ENCODE results near the gene RAI1. TPM values are rescaled to one million over a fixed set of nuclear protein-coding genes. Genes with fewer than 3 reads are reported as not detected.
A peak's percentile ranks its signal among the peaks of the same experiment; 100 is the strongest.
"Not testable (repeated sequence)": the region's sequence is repeated elsewhere in the genome, so short reads cannot be mapped to it uniquely, and the experiment has no call there.

RAI1 gene
- total RNA-seq, 2 donors from 2014 or later: 35.9 to 42.9 TPM

DNA sequence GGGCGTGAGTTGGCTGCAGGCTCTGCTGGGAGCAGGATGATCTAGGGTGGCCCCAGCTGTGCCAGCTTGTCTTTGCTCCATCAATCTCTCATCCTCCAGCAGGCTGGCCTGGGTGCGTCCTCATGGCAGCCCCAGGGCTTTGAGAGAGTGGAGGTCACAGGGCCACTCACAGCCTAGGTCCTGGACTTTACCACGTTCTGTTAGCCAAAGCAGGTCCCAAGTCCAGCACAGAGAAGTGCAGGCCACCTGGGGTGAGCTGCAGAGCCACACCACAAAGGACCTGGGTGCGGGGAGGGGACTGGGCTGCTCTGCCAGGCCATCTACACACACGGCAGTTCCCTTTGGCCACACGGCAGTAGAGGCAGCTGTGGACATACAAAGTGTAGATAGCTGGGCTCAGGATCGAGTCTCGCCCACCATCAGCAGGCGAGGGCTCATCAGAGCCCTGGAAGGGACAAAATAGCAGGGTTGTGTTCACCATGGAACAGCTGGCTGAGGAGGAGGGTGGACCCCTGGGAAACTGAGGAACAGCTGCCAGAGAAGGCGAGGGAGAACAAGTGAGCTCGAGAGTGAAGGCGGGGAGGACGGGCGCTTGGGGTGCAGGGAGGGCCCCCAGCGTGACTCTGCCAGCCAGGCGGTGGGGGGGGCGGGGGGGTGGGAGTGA, 125.5 kb downstream of the RAI1 start:
- H3K4me3 ChIP-seq (ENCODE audit: low read length): no peak overlapping the region
- H3K4me3 Mint-ChIP-seq: no peak overlapping the region
- H3K4me1 ChIP-seq (ENCODE audit: control insufficient read depth, insufficient read depth, low read length): peaks cover 6% of the 10 kb centered on the region
- no peaks in the 10 kb centered on the region for H3K9me3 Mint-ChIP-seq
- H3K27me3 Mint-ChIP-seq (ENCODE audit: insufficient read depth): peaks cover 12% of the 10 kb centered on the region
- H3K9ac ChIP-seq (ENCODE audit: extremely low read depth, low read length, poor library complexity, severe bottlenecking): no peak overlapping the region
- no peak for DNase-seq
- WGBS, 2 experiments (ENCODE audit: insufficient coverage in 1 of 2, insufficient read length in 1 of 2): 90 to 97% methylated on average over 9 to 13 of the region's 17 CpGs
- peak overlapping the region; percentile 70 for H3K27ac Mint-ChIP-seq
- TF ChIP-seq, protein P1, sequence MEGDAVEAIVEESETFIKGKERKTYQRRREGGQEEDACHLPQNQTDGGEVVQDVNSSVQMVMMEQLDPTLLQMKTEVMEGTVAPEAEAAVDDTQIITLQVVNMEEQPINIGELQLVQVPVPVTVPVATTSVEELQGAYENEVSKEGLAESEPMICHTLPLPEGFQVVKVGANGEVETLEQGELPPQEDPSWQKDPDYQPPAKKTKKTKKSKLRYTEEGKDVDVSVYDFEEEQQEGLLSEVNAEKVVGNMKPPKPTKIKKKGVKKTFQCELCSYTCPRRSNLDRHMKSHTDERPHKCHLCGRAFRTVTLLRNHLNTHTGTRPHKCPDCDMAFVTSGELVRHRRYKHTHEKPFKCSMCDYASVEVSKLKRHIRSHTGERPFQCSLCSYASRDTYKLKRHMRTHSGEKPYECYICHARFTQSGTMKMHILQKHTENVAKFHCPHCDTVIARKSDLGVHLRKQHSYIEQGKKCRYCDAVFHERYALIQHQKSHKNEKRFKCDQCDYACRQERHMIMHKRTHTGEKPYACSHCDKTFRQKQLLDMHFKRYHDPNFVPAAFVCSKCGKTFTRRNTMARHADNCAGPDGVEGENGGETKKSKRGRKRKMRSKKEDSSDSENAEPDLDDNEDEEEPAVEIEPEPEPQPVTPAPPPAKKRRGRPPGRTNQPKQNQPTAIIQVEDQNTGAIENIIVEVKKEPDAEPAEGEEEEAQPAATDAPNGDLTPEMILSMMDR (conservative IDR thresholded peaks at IDR 0.05): no peak
- peaks cover 34% of the 10 kb centered on the region for H3K36me3 Mint-ChIP-seq (ENCODE audit: low read depth)
- no peaks in the 10 kb centered on the region for H3K9me3 ChIP-seq (ENCODE audit: control insufficient read depth, low read length)
- H3K4me1 Mint-ChIP-seq: peaks cover 4% of the 10 kb centered on the region
- peaks cover 42% of the 10 kb centered on the region for H3K36me3 ChIP-seq (ENCODE audit: control insufficient read depth, insufficient read depth, low read length)
- H3K27me3 ChIP-seq (ENCODE audit: control insufficient read depth, insufficient read depth, low read length, poor library complexity, severe bottlenecking): no peaks in the 10 kb centered on the region
- H3K27ac ChIP-seq (ENCODE audit: low read depth, low read length): no peak overlapping the region

DNA sequence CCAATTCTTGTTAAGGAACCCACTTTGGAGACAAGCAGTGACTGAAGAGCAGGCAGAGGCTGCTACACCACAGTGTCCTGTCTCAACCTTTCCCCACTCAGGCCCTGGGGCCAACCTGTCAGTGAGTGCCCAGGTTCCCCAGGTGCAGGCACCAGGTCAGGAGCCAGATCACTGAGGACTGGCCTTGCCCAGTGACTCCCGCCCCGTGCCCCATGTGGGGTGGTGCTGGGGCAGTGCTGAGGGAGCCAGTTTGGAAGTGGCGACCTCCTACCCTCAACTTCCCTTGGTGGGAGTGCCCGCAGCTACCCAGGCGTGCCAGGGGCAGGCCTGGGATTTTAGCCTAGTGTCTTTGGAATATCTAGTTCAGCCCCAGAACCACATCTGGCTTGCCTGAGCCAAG, 126.2 kb downstream of the RAI1 start:
- H3K27me3 ChIP-seq (ENCODE audit: control insufficient read depth, insufficient read depth, low read length, poor library complexity, severe bottlenecking): no peaks in the 10 kb centered on the region
- Mint-ChIP-seq H3K4me1 (peaks cover 8% of the 10 kb centered on the region), H3K27me3 (ENCODE audit: insufficient read depth) (peaks cover 12% of the 10 kb centered on the region), H3K36me3 (ENCODE audit: low read depth) (peaks cover 29% of the 10 kb centered on the region), H3K9me3 (no peaks in the 10 kb centered on the region), H3K27ac (no peak overlapping the region), H3K4me3 (no peak overlapping the region)
- TF ChIP-seq, protein P1 (conservative IDR thresholded peaks at IDR 0.05): no peak
- H3K36me3 ChIP-seq (ENCODE audit: control insufficient read depth, insufficient read depth, low read length): peaks cover 42% of the 10 kb centered on the region
- no peaks in the 10 kb centered on the region for H3K9me3 ChIP-seq (ENCODE audit: control insufficient read depth, low read length)
- no peak for DNase-seq
- peaks cover 9% of the 10 kb centered on the region for H3K4me1 ChIP-seq (ENCODE audit: control insufficient read depth, insufficient read depth, low read length)
- H3K27ac ChIP-seq (ENCODE audit: low read depth, low read length): no peak overlapping the region
- H3K4me3 ChIP-seq (ENCODE audit: low read length): no peak overlapping the region
- no peak overlapping the region for H3K9ac ChIP-seq (ENCODE audit: extremely low read depth, low read length, poor library complexity, severe bottlenecking)
- WGBS, 2 experiments (ENCODE audit: insufficient coverage in 1 of 2, insufficient read length in 1 of 2): 95 to 100% methylated on average over 2 to 5 of the region's 5 CpGs

DNA sequence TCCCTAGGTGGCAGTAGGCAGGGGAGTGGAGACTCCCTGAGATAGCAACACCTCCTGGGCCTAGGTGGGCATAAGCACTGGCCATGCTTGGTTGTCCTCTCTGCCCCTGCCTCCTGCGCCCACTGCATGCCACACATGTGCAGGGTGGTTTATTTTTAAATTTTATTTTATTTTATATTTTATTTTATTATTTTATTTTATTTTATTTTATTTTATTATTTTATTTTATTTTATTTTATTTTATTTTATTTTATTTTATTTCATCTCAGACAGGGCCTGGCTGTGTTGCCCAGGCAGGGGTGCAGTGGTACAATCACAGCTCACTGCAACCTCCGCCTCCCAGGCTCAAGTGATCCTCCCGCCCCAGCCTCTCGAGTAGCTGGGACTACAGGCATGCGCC, 126.9 kb downstream of the RAI1 start:
- H3K4me3 ChIP-seq (ENCODE audit: low read length); H3K27me3 ChIP-seq (ENCODE audit: control insufficient read depth, insufficient read depth, low read length, poor library complexity, severe bottlenecking); H3K9ac ChIP-seq (ENCODE audit: extremely low read depth, low read length, poor library complexity, severe bottlenecking); DNase-seq; H3K4me1 Mint-ChIP-seq; H3K4me1 ChIP-seq (ENCODE audit: control insufficient read depth, insufficient read depth, low read length); H3K9me3 ChIP-seq (ENCODE audit: control insufficient read depth, low read length); H3K9me3 Mint-ChIP-seq; H3K4me3 Mint-ChIP-seq; H3K27ac ChIP-seq (ENCODE audit: low read depth, low read length); H3K27ac Mint-ChIP-seq: not testable (repeated sequence)
- 97 to 100% methylated on average over 2 to 5 of the region's 5 CpGs for WGBS, 2 experiments (ENCODE audit: insufficient coverage in 1 of 2, insufficient read length in 1 of 2)
- H3K36me3 ChIP-seq (ENCODE audit: control insufficient read depth, insufficient read depth, low read length): peaks cover 48% of the 10 kb centered on the region
- H3K27me3 Mint-ChIP-seq (ENCODE audit: insufficient read depth): peaks cover 12% of the 10 kb centered on the region
- peaks cover 33% of the 10 kb centered on the region for H3K36me3 Mint-ChIP-seq (ENCODE audit: low read depth)

Measured in endodermal cell (in vitro differentiated cells).